ENCODE measurements around the gene GRB2.

GRB2 gene

DNA sequence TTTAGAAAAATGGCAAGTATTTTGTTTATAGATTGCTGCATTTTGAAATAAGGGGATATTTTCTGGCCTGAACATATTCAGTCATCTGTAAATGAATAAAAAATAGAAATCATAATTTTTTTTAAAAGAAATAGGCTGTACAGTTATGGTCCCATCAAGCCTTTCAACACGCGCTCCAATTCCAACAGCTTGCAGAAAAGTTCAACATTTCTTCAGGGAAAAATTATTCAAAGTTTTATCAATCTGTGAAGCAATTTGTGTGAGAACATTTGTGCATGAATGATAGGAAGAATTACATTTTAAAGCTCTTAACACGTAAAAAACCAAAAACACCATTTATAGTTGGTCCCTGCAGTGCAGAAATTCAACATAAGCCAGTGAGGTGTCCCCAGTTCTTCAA, 65.5 kb downstream of the GRB2 start:
- no peak for TF ChIP-seq POLR2AphosphoS5 (IDR thresholded peaks at IDR 0.05; ENCODE audit: low read depth)
- no peak for TF ChIP-seq GABPA (IDR thresholded peaks at IDR 0.05; ENCODE audit: low read depth)
- TF ChIP-seq, protein P1, sequence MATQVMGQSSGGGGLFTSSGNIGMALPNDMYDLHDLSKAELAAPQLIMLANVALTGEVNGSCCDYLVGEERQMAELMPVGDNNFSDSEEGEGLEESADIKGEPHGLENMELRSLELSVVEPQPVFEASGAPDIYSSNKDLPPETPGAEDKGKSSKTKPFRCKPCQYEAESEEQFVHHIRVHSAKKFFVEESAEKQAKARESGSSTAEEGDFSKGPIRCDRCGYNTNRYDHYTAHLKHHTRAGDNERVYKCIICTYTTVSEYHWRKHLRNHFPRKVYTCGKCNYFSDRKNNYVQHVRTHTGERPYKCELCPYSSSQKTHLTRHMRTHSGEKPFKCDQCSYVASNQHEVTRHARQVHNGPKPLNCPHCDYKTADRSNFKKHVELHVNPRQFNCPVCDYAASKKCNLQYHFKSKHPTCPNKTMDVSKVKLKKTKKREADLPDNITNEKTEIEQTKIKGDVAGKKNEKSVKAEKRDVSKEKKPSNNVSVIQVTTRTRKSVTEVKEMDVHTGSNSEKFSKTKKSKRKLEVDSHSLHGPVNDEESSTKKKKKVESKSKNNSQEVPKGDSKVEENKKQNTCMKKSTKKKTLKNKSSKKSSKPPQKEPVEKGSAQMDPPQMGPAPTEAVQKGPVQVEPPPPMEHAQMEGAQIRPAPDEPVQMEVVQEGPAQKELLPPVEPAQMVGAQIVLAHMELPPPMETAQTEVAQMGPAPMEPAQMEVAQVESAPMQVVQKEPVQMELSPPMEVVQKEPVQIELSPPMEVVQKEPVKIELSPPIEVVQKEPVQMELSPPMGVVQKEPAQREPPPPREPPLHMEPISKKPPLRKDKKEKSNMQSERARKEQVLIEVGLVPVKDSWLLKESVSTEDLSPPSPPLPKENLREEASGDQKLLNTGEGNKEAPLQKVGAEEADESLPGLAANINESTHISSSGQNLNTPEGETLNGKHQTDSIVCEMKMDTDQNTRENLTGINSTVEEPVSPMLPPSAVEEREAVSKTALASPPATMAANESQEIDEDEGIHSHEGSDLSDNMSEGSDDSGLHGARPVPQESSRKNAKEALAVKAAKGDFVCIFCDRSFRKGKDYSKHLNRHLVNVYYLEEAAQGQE (IDR thresholded peaks at IDR 0.05; ENCODE audit: insufficient replicate concordance, low read depth) = no peak
- TF ChIP-seq, protein P2, sequence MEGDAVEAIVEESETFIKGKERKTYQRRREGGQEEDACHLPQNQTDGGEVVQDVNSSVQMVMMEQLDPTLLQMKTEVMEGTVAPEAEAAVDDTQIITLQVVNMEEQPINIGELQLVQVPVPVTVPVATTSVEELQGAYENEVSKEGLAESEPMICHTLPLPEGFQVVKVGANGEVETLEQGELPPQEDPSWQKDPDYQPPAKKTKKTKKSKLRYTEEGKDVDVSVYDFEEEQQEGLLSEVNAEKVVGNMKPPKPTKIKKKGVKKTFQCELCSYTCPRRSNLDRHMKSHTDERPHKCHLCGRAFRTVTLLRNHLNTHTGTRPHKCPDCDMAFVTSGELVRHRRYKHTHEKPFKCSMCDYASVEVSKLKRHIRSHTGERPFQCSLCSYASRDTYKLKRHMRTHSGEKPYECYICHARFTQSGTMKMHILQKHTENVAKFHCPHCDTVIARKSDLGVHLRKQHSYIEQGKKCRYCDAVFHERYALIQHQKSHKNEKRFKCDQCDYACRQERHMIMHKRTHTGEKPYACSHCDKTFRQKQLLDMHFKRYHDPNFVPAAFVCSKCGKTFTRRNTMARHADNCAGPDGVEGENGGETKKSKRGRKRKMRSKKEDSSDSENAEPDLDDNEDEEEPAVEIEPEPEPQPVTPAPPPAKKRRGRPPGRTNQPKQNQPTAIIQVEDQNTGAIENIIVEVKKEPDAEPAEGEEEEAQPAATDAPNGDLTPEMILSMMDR (IDR thresholded peaks at IDR 0.05; ENCODE audit: insufficient read depth, low read length) = no peak
- no peak for TF ChIP-seq SPI1 (IDR thresholded peaks at IDR 0.05; ENCODE audit: borderline replicate concordance, low read depth)
- peak overlapping the region; percentile 81 for H3K27ac ChIP-seq (replicated peaks)
- no peak overlapping the region for H3K4me3 ChIP-seq (replicated peaks; ENCODE audit: insufficient read depth, low read length)
- H3K27me3 ChIP-seq (ENCODE audit: insufficient read depth, poor library complexity, severe bottlenecking) = no peaks in the 10 kb centered on the region
- DNase-seq (ENCODE audit: low read depth in 1 of 2, low spot score in 1 of 2) = no peak

DNA sequence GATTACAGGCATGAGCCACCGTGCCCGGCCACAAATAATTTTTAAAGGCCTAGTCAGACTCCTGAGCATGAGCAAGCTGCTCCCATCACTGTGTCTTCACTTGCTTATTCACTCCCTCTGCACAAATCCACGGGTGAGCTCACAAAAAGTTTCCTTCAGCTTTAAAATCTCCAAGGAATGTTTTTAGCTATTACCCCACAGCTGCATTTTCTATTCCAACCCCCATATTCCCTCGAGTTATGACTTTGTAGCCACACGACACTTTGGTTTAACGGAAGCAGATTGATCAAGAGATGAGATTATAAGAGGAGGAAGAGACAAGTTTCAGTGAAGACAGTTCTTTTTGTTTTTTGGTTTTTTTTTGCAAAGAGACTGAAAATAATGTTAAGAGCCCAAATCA, 67.1 kb downstream of the GRB2 start:
- peak overlapping the region; percentile 81 for H3K27ac ChIP-seq (replicated peaks)
- DNase-seq (ENCODE audit: low read depth in 1 of 2, low spot score in 1 of 2) = peak; percentile 60 to 72
- H3K27me3 ChIP-seq (ENCODE audit: insufficient read depth, poor library complexity, severe bottlenecking) = no peaks in the 10 kb centered on the region
- H3K4me3 ChIP-seq (replicated peaks; ENCODE audit: insufficient read depth, low read length) = peak overlapping the region; percentile 15
- TF ChIP-seq, protein P2 (IDR thresholded peaks at IDR 0.05; ENCODE audit: insufficient read depth, low read length) = no peak

DNA sequence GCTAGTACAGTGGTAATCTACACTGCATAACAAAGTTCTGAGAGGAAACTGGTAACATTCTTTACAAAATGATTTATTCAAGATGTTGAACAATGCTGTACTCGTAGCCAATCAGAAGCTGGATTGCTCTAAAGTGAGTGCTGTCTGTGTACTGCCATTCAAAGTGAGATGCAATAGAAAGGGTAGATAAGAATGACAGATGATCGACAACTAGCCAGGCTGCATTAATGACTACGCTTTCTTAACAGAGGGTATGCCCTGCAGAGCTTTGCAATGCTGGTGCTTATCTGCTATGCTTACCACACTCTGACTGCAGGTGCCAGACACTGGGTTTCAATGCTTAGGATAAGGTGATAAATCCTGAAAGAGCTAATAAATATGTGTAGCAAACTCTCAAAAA, 70.2 kb downstream of the GRB2 start:
- DNase-seq (ENCODE audit: low read depth in 1 of 2, low spot score in 1 of 2) = no peak
- Histone ChIP-seq H3K27me3 (ENCODE audit: insufficient read depth, poor library complexity, severe bottlenecking) (no peaks in the 10 kb centered on the region), H3K27ac (replicated peaks) (peak overlapping the region; percentile 81; the same call in 1 of the 2 replicates), H3K4me3 (replicated peaks; ENCODE audit: insufficient read depth, low read length) (no peak overlapping the region)
- TF ChIP-seq SPI1 (IDR thresholded peaks at IDR 0.05; ENCODE audit: borderline replicate concordance, low read depth) (no peak), GABPA (IDR thresholded peaks at IDR 0.05; ENCODE audit: low read depth) (no peak), POLR2AphosphoS5 (IDR thresholded peaks at IDR 0.05; ENCODE audit: low read depth) (no peak)
- TF ChIP-seq, protein P2 (IDR thresholded peaks at IDR 0.05; ENCODE audit: insufficient read depth, low read length) = no peak
- TF ChIP-seq, protein P1 (IDR thresholded peaks at IDR 0.05; ENCODE audit: insufficient replicate concordance, low read depth) = no peak

DNA sequence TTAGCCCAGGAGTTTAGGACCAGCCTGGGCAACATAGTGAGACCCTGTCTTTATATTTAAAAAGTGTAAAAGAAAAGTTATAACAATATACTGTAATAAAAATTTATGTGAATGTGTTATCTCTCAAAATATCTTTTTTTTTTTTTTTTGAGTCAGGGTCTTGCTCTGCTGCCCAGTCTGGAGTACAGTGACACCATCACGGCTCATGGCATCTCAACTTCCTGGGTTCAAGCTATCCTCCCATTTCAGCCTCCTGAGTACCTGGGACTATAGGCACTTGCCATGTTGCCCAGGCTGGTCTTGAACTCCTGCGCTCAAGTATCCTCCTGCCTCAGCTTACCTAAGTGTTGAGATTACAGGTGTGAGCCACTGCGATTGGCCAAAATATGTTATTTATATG, 70.8 kb downstream of the GRB2 start:
- TF ChIP-seq SPI1 (IDR thresholded peaks at IDR 0.05; ENCODE audit: borderline replicate concordance, low read depth) (no peak), POLR2AphosphoS5 (IDR thresholded peaks at IDR 0.05; ENCODE audit: low read depth) (no peak)
- TF ChIP-seq, protein P2 (IDR thresholded peaks at IDR 0.05; ENCODE audit: insufficient read depth, low read length) = no peak
- no peaks in the 10 kb centered on the region for H3K27me3 ChIP-seq (ENCODE audit: insufficient read depth, poor library complexity, severe bottlenecking)
- H3K27ac ChIP-seq (replicated peaks) = no peak overlapping the region; the same call in 1 of the 2 replicates
- no peak for DNase-seq (ENCODE audit: low read depth in 1 of 2, low spot score in 1 of 2)
- H3K4me3 ChIP-seq (replicated peaks; ENCODE audit: insufficient read depth, low read length) = no peak overlapping the region
